Choroid plexus epithelial cell (primary cell): Measurements from ENCODE around the gene RBFOX2.

Experiments used
- DNase-seq: peaks from one replicate; pipeline ENCODE4 v3.0.0-alpha.2; 2010; ENCODE audit warnings: low read depth
- H3K4me3 ChIP-seq: 2 replicates; pipeline ENCODE4 v1.5.1; 2011; ENCODE audit warnings: low read depth, mild to moderate bottlenecking, control low read depth, low read length, moderate library complexity
- TF ChIP-seq, protein P1 (sequence below): conservative IDR thresholded peaks from 2 replicates; pipeline ENCODE4 v1.5.1; 2011; ENCODE audit warnings: low read depth, mild to moderate bottlenecking, control low read depth, inconsistent platforms, low read length, moderate library complexity

The RBFOX2 gene

DNA sequence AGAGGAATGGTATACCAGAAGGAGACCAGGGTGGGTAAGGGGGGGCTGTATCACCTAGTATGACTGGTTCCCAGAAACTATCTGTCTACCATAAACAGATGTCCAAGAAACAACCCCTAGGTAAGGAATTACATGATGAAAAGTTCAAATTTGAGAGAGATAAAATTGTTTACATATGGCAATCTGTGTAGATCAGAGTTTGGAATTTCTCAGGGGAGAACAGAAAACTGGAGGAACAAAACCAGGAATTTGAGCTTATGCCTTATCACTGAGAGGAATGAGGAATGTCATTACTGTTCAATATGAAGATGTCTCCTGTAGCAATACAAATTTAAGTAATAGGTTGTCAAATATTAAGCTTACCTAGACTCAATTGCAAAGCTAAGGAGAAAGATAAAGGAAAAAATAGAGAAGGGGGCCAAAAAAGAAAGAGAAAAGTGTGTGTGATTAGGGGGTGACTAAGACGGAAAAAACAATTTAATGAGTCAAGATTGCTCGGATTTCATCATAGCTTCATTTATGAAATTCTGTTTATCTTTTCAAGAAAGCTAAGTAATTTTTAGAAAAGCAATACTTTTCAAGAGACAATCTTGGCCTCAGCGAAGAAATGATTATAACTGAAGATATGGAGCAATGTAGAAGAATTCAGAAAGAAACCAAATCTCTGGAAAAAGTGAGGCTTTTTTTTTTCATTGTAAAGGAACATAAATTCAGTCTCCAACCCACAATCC lies 193.2 kb downstream of the RBFOX2 start:
- TF ChIP-seq, protein P1, sequence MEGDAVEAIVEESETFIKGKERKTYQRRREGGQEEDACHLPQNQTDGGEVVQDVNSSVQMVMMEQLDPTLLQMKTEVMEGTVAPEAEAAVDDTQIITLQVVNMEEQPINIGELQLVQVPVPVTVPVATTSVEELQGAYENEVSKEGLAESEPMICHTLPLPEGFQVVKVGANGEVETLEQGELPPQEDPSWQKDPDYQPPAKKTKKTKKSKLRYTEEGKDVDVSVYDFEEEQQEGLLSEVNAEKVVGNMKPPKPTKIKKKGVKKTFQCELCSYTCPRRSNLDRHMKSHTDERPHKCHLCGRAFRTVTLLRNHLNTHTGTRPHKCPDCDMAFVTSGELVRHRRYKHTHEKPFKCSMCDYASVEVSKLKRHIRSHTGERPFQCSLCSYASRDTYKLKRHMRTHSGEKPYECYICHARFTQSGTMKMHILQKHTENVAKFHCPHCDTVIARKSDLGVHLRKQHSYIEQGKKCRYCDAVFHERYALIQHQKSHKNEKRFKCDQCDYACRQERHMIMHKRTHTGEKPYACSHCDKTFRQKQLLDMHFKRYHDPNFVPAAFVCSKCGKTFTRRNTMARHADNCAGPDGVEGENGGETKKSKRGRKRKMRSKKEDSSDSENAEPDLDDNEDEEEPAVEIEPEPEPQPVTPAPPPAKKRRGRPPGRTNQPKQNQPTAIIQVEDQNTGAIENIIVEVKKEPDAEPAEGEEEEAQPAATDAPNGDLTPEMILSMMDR = no peak
- H3K4me3 ChIP-seq = peak overlapping the region; percentile 52
- peak; percentile 59 for DNase-seq

DNA sequence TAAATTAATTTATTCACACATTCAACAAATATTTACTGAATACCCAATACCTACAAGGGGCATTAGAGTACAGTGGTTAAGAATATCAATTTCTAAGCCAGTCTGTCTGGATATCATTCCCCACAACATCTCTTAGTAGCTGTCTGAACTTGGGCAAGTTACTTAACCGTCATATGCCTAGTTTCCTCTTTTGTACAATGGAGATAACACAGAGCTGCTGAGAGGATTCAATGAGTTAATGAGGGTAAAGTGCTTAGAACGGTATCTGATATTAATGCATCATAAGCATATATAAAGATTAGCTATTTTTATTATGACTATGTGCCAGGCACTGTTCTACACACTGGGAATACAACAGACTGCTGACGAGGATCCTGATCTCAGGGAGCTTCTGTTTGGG lies 194.6 kb downstream of the RBFOX2 start:
- TF ChIP-seq, protein P1 = no peak
- DNase-seq = no peak
- H3K4me3 ChIP-seq = no peak overlapping the region

DNA sequence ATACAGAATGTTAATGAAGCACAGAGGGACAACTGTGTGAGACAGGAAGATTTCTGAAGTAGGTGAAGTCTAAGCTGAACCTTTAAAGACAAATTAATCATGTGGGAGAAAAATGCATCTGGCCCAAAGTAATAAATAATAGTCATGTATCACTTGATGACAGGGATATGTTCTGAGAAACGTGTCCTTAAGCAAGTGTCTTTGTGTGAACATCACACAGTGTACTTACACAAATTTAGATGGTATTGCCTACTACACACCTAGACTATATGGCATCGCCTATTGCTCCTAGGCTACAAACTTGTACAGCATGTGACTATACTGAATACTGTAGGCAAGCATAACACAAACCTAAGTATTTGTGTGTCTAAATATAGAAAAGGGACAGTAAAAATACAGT lies 198.3 kb downstream of the RBFOX2 start:
- TF ChIP-seq, protein P1 = no peak
- no peak for DNase-seq
- H3K4me3 ChIP-seq = no peak overlapping the region

DNA sequence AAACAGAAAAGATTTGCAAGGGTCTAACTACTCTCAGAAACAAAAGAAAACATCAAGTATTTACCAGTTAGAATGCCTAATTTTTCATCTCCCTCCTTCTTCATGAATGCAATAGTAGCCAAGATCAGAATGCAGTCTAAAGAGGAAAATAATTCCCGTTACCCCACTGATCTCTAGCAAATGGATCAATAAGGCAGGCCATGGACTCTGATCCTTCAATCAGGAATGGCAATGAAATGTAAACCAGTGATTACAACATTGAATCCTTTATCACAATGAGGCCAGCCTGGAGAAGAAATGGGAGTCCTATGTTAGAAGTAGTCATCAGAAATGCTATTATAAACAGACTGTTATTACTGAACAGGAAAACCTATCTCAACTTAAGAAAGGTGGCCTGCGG lies 204.4 kb downstream of the RBFOX2 start:
- TF ChIP-seq, protein P1 = no peak
- DNase-seq = no peak
- no peak overlapping the region for H3K4me3 ChIP-seq

DNA sequence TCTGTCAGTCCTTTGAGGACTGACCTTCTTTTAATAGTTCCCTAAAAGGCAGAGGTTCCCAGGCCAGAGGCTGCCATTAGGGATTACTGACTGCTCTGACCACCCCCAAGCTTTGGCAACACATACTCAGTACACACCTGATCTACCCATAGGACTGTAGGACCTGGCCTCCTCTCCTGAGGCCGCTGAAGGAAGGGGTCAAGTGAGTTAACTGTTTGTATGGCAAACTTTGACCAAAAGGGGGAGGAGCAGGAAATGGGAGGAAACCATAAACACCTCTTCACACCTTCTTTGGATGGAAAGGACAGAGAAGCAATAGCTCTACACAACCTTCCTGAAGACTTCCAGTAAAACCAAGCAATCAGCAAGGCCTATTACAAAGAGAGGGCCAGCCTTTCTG lies 207.0 kb downstream of the RBFOX2 start:
- TF ChIP-seq, protein P1 = no peak

DNA sequence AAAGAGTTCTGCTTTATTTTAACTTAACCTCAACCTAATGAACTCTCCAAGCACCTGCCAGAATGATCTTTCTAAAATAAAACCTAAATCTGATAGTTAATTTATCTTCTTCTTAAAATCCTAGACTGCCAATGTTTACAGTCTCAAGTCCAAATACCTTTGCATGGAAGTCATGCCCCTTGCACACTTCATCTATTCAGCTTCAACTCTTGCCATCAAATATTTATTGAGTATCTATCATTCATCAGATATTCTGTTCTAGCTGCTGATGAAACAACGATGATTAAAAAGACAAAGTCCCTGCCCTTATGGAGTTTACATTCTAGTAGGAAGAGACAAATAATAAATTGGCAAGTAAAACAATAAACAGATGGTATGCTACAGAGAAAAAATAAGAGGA lies 209.2 kb downstream of the RBFOX2 start:
- H3K4me3 ChIP-seq = no peak overlapping the region
- TF ChIP-seq, protein P1 = no peak
- DNase-seq = no peak

More for the DNA sequence above, 207.0 kb downstream of the RBFOX2 start:
- H3K4me3 ChIP-seq = no peak overlapping the region
- DNase-seq = no peak

DNA sequence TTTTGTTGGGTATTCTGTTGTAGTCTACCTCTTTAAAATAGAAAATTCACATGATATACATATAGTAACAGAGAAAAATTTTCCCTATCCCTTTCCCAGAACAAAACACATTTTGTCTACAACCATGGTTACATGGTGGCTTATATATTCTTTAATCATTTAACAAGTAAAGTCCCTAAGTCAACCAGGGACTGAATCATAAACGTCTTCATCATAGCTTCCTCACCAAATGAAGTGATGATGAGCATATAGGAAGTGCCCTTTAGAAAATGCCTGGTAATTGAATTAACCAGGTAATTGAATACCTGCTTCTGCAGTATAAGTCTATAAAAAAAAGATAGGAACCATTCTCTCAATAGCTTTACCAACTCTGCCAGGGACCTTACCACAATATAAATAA lies 209.7 kb downstream of the RBFOX2 start:
- TF ChIP-seq, protein P1 = no peak
- no peak for DNase-seq
- H3K4me3 ChIP-seq = no peak overlapping the region
